Measurements from ENCODE around the gene SAPCD2. TPM values are rescaled to one million over a fixed set of nuclear protein-coding genes. Genes with fewer than 3 reads are reported as not detected.
"Not testable (repeated sequence)": the region's sequence is repeated elsewhere in the genome, so short reads cannot be mapped to it uniquely, and the experiment has no call there.

SAPCD2 gene
- under 1 TPM in 5 of 6 experiments, not detected in 1; 0.05 to 0.43 (median 0.22) TPM for total RNA-seq
- long read RNA-seq = 0 reads

- H3K4me1 ChIP-seq = peaks cover 0 to 3% (median 0%) of the 10 kb centered on the region in 4 donors
- no peaks in the 10 kb centered on the region for H3K36me3 ChIP-seq
- intact Hi-C loops (cut with DNase I) = no loop called here
- peak within 1 kb of the TSS in 1 of 3 donors; percentile 10 for H3K27ac ChIP-seq
- ATAC-seq (peak; percentile 84 to 91 (median 86)), DNase-seq (peak; percentile 82 to 87 (median 87))
- TF ChIP-seq CTCF (IDR thresholded peaks at IDR 0.05) (no peak), POLR2A (IDR thresholded peaks at IDR 0.05) (no peak)
- peaks cover 0 to 14% of the 10 kb centered on the region in 2 donors for H3K27me3 ChIP-seq
- H3K4me3 ChIP-seq = peak within 1 kb of the TSS in 1 of 3 donors; percentile 27
- 0% methylated on average over 18 of the region's 74 CpGs for WGBS (ENCODE audit: insufficient coverage, low coverage, low lambda C conversion rate, missing lambda C conversion rate)
- no peaks in the 10 kb centered on the region for H3K9me3 ChIP-seq
These were observed at the start of gene SAPCD2 for GRCh38 chr9:137070201-137070905. TSS of gene SAPCD2 (minus strand) at chr9:137070557. CDS start at chr9:137070460, 97 bp downstream.

DNA sequence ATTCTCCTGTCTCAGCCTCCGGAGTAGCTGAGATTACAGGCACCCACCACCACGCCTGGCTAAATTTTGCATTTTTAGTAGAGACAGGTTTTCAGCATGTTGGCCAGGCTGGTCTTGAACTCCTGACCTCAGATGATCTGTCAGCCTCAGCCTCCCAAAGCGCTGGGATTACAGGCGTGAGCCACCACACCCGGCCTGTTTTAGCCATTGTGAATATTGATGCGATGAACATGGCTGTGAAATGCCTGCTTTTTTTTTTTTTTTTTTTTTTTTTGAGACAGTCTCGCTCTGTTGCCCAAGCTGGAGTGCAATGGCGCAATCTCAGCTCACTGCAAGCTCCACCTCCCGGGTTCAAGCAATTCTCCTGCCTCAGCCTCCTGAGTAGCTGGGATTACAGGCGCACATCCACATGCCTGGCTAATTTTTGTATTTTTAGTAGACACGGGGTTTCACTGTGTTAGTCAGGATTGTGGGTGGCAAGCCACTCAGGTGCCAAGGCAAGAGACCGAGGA lies 47.8 kb upstream of the SAPCD2 start:
- DNase-seq, H3K27ac ChIP-seq, H3K4me3 ChIP-seq, H3K27me3 ChIP-seq, H3K4me1 ChIP-seq, H3K36me3 ChIP-seq, ATAC-seq, H3K9me3 ChIP-seq: not testable (repeated sequence)
- WGBS (ENCODE audit: insufficient coverage, low coverage, low lambda C conversion rate, missing lambda C conversion rate) = 62% methylated on average over 11 of the region's 12 CpGs
- intact Hi-C loops (cut with DNase I) = loop anchor here in 1 of 2 donors (5.0 kb wide), 1 partner anchor 114 kb away; the partner anchor contains the start of gene SLC34A3

GRCh38 chr9:137117269-137117731 lies 46.9 kb upstream of the SAPCD2 start:
- Histone ChIP-seq H3K9me3 (no peaks in the 10 kb centered on the region), H3K27me3 (no peaks in the 10 kb centered on the region), H3K4me3 (no peak overlapping the region), H3K36me3 (no peaks in the 10 kb centered on the region), H3K4me1 (peaks cover 0 to 4% (median 1%) of the 10 kb centered on the region in 4 donors), H3K27ac (no peak overlapping the region)
- DNase-seq = no peak
- TF ChIP-seq CTCF (IDR thresholded peaks at IDR 0.05) (no peak), POLR2A (IDR thresholded peaks at IDR 0.05) (no peak)
- intact Hi-C loops (cut with DNase I) = loop anchor here in 1 of 2 donors (5.0 kb wide), 1 partner anchor 115 kb away; the partner anchor contains the start of gene SLC34A3
- ATAC-seq = no peak
- 80% methylated on average over 1 of the region's 15 CpGs for WGBS (ENCODE audit: insufficient coverage, low coverage, low lambda C conversion rate, missing lambda C conversion rate)

- intact Hi-C loops (cut with DNase I) = loop anchor here in 1 of 2 donors (5.0 kb wide), 1 partner anchor 116 kb away; the partner anchor contains the start of gene SLC34A3
- H3K36me3 ChIP-seq = no peaks in the 10 kb centered on the region
- H3K4me3 ChIP-seq = no peak overlapping the region
- DNase-seq = no peak
- no peak for TF ChIP-seq CTCF (IDR thresholded peaks at IDR 0.05)
- ATAC-seq = no peak
- H3K27ac ChIP-seq = no peak overlapping the region
- H3K9me3 ChIP-seq = no peaks in the 10 kb centered on the region
- H3K27me3 ChIP-seq = no peaks in the 10 kb centered on the region
- peaks cover 0 to 4% (median 1%) of the 10 kb centered on the region in 4 donors for H3K4me1 ChIP-seq
- WGBS (ENCODE audit: insufficient coverage, low coverage, low lambda C conversion rate, missing lambda C conversion rate) = 56% methylated on average over 16 of the region's 17 CpGs
These were observed 46.4 kb upstream of the SAPCD2 start for GRCh38 chr9:137116728-137117127.

GRCh38 chr9:137116027-137116507 lies 45.7 kb upstream of the SAPCD2 start:
- Histone ChIP-seq H3K4me1 (peaks cover 0 to 4% (median 1%) of the 10 kb centered on the region in 4 donors), H3K9me3 (no peaks in the 10 kb centered on the region), H3K36me3 (no peaks in the 10 kb centered on the region), H3K27me3 (no peaks in the 10 kb centered on the region), H3K4me3 (no peak overlapping the region), H3K27ac (no peak overlapping the region)
- 57% methylated on average over 1 of the region's 6 CpGs for WGBS (ENCODE audit: insufficient coverage, low coverage, low lambda C conversion rate, missing lambda C conversion rate)
- DNase-seq (no peak), ATAC-seq (no peak)
- intact Hi-C loops (cut with DNase I) = loop anchor here in 1 of 2 donors (5.0 kb wide), 1 partner anchor 116 kb away; the partner anchor contains the start of gene SLC34A3
- no peak for TF ChIP-seq CTCF (IDR thresholded peaks at IDR 0.05)
- no peak for TF ChIP-seq POLR2A (IDR thresholded peaks at IDR 0.05)

Data from right lobe of liver (tissue), 6 donors.